Upper lobe of right lung (tissue), 1 donor: Measurements from ENCODE around the gene RAC3. TPM values are rescaled to one million over a fixed set of nuclear protein-coding genes. Genes with fewer than 3 reads are reported as not detected.
A peak's percentile ranks its signal among the peaks of the same experiment; 100 is the strongest.

ENCODE experiments used
- ATAC-seq: fragments of 200-7000 bp; cut with Tn5 transposase; one replicate; pipeline ENCODE4 v1.9.1; 2020; ENCODE audit warnings: mild to moderate bottlenecking, moderate library complexity
- DNase-seq: peaks from one replicate; pipeline ENCODE4 v3.0.0-alpha.2; 2020
- H3K27ac ChIP-seq: fragments of 200-600 bp; one replicate; pipeline ENCODE4 v1.8.0; 2022
- H3K27me3 ChIP-seq: fragments of 200-600 bp; one replicate; pipeline ENCODE4 v1.8.0; 2022; ENCODE audit warnings: mild to moderate bottlenecking
- H3K36me3 ChIP-seq: fragments of 200-600 bp; one replicate; pipeline ENCODE4 v1.8.0; 2022
- H3K4me1 ChIP-seq: fragments of 200-600 bp; one replicate; pipeline ENCODE4 v1.8.0; 2022
- H3K4me3 ChIP-seq: fragments of 200-600 bp; one replicate; pipeline ENCODE4 v1.8.0; 2022; ENCODE audit warnings: mild to moderate bottlenecking
- H3K9me3 ChIP-seq: fragments of 200-600 bp; one replicate; pipeline ENCODE4 v1.8.0; 2022
- intact Hi-C: fragments of 100-400 bp; cut with DNase I; formaldehyde crosslinking; loops from one replicate; pipeline ENCODE4 v1.11.0; 2022
- total RNA-seq: library from RNA; stranded (reverse); fragmentation: NEBNext Ultra II Directional; extraction: Animal tissue kit (Norgen Biotek cat#: 25700); gene quantifications from one replicate; pipeline ENCODE4 v1.2.1, GENCODE V29; 2021
- TF ChIP-seq, protein P1 (sequence below): fragments of 200-600 bp; IDR thresholded peaks from one replicate; pipeline ENCODE4 v1.8.0; 2022; ENCODE audit warnings: antibody characterized with exemption
- donor health status: DM: no; HTN: yes; CAD: no; lungs with severe emphysema.

RAC3 gene
- total RNA-seq, 1 donor from 2014 or later, result 3.4 TPM

DNA sequence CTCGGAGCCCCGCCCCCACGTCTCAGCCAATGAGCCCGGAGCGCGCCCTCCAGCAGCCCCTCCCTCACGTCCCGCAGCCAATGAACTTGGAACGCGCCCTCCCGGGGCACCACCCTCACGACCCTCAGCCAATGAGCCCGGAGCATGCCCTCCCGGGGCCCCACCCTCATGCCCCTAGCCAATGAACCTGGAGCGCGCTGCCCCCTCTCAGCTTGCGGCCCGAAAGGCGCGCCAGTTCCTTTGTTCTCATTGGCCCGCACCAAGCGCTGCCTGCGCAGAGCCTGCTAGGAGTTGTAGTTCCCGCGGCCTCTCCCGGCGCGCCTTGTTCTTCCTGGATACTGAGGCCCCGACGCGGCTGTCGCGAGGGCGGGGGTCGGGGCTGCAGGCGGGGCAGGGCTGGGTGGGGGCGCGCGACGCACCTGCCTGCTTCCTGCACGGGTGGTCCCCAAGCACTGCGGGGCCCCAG is 8.5 kb upstream of the RAC3 start, which contains the start of gene LRRC45:
Gene LRRC45, plus strand, starts transcription at position 325 of the 466 bp plus-strand sequence. CDS start 339 bp downstream, outside the sequence.
- DNase-seq (peak; percentile 100), ATAC-seq (peak; percentile 95)
- Histone ChIP-seq H3K9me3 (no peaks in the 10 kb centered on the region), H3K27ac (peak within 1 kb of the TSS; percentile 78), H3K36me3 (no peaks in the 10 kb centered on the region), H3K27me3 (no peaks in the 10 kb centered on the region), H3K4me1 (peaks cover 20% of the 10 kb centered on the region), H3K4me3 (peak within 1 kb of the TSS; percentile 98)
- TF ChIP-seq, protein P1, sequence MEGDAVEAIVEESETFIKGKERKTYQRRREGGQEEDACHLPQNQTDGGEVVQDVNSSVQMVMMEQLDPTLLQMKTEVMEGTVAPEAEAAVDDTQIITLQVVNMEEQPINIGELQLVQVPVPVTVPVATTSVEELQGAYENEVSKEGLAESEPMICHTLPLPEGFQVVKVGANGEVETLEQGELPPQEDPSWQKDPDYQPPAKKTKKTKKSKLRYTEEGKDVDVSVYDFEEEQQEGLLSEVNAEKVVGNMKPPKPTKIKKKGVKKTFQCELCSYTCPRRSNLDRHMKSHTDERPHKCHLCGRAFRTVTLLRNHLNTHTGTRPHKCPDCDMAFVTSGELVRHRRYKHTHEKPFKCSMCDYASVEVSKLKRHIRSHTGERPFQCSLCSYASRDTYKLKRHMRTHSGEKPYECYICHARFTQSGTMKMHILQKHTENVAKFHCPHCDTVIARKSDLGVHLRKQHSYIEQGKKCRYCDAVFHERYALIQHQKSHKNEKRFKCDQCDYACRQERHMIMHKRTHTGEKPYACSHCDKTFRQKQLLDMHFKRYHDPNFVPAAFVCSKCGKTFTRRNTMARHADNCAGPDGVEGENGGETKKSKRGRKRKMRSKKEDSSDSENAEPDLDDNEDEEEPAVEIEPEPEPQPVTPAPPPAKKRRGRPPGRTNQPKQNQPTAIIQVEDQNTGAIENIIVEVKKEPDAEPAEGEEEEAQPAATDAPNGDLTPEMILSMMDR, result no peak
- intact Hi-C loops, result no loop called here

DNA sequence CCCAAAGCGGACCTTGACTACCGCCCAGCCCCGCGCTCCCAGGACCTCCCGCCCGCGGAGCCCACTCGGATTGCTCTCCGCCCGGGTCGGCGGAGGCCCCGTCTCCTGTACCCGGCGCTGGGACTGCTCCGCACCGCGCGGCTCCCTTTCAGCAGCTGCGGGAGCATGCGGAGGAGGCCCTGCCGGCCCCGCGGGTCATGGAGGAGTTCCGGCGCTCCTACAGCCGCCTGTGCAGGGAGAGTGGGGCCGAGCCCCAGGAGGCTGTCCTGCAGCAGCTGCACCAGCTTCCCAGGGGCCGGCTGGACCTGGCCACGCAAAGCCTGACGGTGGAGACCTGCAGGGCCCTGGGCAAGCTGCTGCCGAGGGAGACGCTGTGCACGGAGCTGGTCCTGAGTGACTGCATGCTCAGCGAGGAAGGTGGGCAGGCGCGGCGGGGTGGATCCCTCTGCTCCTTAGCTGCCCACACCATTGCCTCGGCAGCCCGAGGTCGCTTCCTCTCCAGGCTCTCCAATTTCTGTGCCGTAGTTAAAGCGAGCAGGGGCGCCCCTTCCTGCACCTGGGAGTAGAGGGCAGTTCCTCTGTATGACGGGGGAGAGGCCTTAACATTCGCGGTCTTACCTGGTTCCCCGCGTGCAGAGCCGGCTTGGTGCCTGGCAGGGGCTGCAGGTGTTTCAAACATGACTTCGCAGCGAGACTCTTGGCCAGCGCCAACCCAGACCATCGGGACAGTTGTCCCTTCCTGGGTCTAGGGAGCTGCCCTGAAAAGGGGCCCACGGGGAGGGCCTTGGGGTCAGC is 7.8 kb upstream of the RAC3 start:
- Histone ChIP-seq H3K27me3 (no peaks in the 10 kb centered on the region), H3K36me3 (no peaks in the 10 kb centered on the region), H3K4me1 (peaks cover 20% of the 10 kb centered on the region), H3K9me3 (no peaks in the 10 kb centered on the region), H3K4me3 (peak overlapping the region; percentile 68), H3K27ac (peak overlapping the region; percentile 53)
- intact Hi-C loops, result no loop called here
- ATAC-seq (peak; percentile 0), DNase-seq (no peak)
- TF ChIP-seq, protein P1, result no peak

DNA sequence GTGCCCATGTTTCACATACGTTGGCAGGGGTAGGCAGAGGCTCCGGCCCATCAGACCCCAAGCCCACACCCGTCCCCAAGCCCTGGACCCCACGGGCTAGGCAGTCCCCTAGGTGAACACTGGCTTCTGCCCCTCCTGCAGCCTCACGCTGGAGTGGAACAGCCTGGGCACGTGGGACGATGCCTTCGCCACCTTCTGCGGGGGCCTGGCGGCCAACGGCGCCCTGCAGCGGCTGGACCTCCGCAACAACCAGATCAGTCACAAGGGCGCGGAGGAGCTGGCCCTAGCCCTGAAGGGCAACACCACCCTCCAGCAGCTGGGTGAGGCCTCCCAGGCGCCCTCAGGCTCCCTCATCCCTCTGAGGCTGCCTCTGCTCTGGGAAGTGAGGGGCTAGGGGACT is 6.6 kb upstream of the RAC3 start:
- DNase-seq (no peak), ATAC-seq (no peak)
- no peaks in the 10 kb centered on the region for H3K27me3 ChIP-seq
- intact Hi-C loops, result no loop called here
- no peak overlapping the region for H3K27ac ChIP-seq
- H3K9me3 ChIP-seq, result no peaks in the 10 kb centered on the region
- H3K4me3 ChIP-seq, result no peak overlapping the region
- TF ChIP-seq, protein P1, result no peak
- H3K4me1 ChIP-seq, result peaks cover 20% of the 10 kb centered on the region
- H3K36me3 ChIP-seq, result no peaks in the 10 kb centered on the region

DNA sequence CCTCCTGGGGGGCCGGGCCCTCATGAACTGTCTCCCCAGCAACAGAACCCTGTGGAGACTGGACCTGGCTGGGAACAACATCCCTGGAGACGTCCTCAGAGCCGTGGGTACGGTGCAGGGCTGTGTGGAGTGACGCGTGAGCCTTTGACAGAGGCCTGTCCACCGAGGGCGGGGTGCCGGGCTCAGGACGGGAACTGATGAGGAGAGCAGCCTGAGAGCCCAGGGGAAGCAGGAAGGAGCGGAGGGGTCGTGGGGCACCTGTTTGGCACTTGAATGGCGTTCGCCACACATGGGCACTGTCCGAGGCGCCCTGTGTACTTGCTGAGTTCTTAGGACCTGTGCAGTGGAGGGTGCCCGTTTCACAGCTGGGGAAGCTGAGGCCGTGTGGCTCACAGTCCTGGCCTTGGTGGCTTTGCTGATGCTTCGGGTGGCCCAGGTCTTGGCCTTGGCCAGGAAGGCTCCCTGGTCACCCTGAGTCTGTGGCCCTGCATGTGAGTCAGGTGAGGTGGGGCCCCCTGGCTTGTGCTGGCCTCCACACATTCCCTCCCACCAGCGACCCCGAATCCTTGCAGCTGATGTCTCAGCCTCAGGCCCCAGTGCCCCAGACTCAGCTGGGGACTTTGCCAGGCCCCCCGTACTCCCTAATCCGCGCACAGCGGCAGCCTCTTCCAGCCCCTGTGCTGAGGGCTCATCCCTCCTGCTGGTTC is 5.9 kb upstream of the RAC3 start:
- TF ChIP-seq, protein P1, result no peak

DNA sequence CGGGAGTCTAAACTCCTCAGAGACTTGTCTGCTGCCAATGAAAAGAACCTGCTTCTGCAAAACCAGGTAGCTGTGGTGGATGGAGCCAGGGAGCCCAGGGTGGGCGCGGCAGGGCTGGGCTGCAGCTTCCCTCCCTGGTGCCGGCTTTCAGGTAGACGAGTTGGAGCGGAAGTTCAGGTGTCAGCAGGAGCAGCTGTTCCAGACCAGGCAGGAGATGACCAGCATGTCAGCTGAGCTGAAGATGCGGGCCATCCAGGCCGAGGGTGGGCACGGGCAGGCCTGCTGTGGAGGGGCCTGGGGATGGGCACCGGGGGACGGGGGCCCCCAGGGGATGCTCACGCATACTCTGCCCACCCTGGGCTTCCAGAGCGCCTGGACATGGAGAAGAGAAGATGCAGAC is 3.2 kb upstream of the RAC3 start:
- TF ChIP-seq, protein P1, result no peak
- ATAC-seq, result no peak
- no peak for DNase-seq
- intact Hi-C loops, result no loop called here
- Histone ChIP-seq H3K27me3 (no peaks in the 10 kb centered on the region), H3K27ac (no peak overlapping the region), H3K4me1 (peaks cover 20% of the 10 kb centered on the region), H3K36me3 (no peaks in the 10 kb centered on the region), H3K4me3 (no peak overlapping the region), H3K9me3 (no peaks in the 10 kb centered on the region)

More for the DNA sequence above, 5.9 kb upstream of the RAC3 start:
- no peak overlapping the region for H3K27ac ChIP-seq
- peaks cover 24% of the 10 kb centered on the region for H3K4me1 ChIP-seq
- intact Hi-C loops, result no loop called here
- H3K27me3 ChIP-seq, result no peaks in the 10 kb centered on the region
- ATAC-seq (no peak), DNase-seq (no peak)
- no peaks in the 10 kb centered on the region for H3K36me3 ChIP-seq
- H3K9me3 ChIP-seq, result no peaks in the 10 kb centered on the region
- no peak overlapping the region for H3K4me3 ChIP-seq
